Peyer's patch (tissue), 4 donors: ENCODE data around the gene RANBP2.
"Not testable (repeated sequence)": the region's sequence is repeated elsewhere in the genome, so short reads cannot be mapped to it uniquely, and the experiment has no call there.

Experiments
- CTCF ChIP-seq, 6 experiments: fragments of 450-650 bp in 4 of 6; fragments of 200-600 bp in 2 of 6; sonication (generic) in 1 of 6; IDR thresholded peaks; one replicate each; pipeline ENCODE4 v1.5.1; 2017 to 2019; ENCODE audit warnings: antibody characterized with exemption in 6 of 6, mild to moderate bottlenecking in 3 of 6, moderate library complexity in 1 of 6
- POLR2A ChIP-seq, 2 donors: fragments of 450-650 bp; IDR thresholded peaks; one replicate each; pipeline ENCODE4 v1.5.1; 2017; ENCODE audit warnings: antibody characterized with exemption in 2 of 2, mild to moderate bottlenecking in 2 of 2, moderate library complexity in 2 of 2

- not testable (repeated sequence) for TF ChIP-seq CTCF, POLR2A (IDR thresholded peaks at IDR 0.05)
These were observed 47.4 kb downstream of the RANBP2 start for GRCh38 chr2:108766671-108767070.
